ENCODE data around the gene HSF2BP.
"Not testable (repeated sequence)": the region's sequence is repeated elsewhere in the genome, so short reads cannot be mapped to it uniquely, and the experiment has no call there.

Gene HSF2BP

DNA sequence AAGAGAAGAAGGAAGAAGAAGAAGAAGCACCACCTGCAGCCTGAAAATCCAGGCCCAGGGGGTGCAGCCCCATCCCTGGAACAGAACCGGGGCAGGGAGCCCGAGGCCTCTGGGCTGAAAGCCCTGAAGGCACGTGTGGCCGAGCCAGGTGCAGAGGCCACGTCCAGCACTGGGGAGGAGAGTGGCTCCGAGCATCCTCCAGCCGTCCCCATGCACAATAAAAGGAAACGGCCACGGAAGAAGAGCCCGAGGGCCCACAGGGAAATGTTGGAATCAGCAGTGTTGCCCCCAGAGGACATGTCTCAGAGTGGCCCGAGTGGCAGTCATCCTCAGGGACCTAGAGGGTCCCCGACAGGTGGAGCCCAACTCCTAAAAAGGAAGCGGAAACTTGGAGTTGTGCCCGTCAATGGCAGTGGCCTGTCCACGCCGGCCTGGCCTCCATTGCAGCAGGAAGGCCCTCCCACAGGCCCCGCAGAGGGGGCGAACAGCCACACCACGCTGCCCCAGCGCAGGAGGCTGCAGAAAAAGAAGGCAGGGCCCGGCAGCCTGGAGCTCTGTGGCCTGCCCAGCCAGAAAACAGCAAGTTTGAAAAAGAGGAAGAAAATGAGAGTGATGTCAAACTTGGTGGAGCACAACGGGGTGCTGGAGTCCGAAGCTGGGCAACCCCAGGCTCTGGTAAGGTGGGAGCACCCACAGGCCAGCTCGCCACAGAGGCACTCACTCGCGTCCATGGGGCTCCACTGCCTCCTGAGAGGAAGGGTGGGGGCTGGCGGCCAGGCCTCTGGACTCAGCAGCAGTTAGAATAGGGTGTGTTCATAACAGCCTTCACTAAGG, 28.5 kb upstream of the HSF2BP start:
- FAIRE-seq: no peak

GRCh38 chr21:43686811-43687565, 27.7 kb upstream of the HSF2BP start:
- FAIRE-seq: no peak

DNA sequence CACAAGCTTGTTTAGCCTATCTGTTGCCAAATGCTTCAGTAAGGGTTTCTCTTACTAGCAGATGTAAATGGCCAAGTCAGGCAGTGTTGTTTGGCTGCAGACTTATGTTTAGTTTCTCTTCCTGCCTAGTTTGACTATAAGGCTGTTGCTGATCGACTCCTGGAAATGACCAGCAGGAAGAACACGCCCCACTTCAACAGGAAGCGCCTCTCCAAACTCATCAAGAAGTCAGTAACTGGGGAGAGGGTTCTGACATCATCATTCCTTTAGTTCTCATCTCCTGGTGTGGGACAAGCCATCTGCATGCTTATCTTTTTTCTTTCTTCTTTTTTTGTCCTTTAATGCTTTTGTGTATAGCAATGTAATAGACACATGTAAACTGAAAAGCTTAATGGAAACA, 25.1 kb upstream of the HSF2BP start:
- FAIRE-seq: no peak

GRCh38 chr21:43681650-43682049, 22.4 kb upstream of the HSF2BP start:
- FAIRE-seq: no peak

DNA sequence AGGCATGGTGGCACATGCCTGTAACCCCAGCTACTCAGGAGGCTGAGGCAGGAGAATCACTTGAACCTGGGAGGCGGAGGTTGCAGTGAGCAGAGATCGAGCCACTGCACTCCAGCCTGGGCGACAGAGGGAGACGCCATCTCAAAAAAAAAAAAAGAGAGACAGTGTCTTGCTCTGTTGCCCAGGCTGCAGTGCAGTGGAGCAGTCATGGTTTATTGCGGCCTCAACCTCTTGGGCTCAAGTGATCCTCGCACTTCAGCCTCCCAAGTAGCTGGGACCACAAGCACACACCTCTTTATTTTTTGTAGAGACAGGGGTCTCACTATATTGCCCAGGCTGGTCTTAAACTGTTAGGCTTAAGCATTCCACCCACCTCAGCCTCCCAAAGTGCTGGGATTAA, 21.1 kb upstream of the HSF2BP start:
- not testable (repeated sequence) for FAIRE-seq

- no peak for FAIRE-seq
Measured at GRCh38 chr21:43679951-43680350, 20.7 kb upstream of the HSF2BP start.

- no peak for FAIRE-seq
Measured at GRCh38 chr21:43676391-43676790, 17.1 kb upstream of the HSF2BP start.

GRCh38 chr21:43675871-43676270, 16.6 kb upstream of the HSF2BP start:
- FAIRE-seq: no peak

DNA sequence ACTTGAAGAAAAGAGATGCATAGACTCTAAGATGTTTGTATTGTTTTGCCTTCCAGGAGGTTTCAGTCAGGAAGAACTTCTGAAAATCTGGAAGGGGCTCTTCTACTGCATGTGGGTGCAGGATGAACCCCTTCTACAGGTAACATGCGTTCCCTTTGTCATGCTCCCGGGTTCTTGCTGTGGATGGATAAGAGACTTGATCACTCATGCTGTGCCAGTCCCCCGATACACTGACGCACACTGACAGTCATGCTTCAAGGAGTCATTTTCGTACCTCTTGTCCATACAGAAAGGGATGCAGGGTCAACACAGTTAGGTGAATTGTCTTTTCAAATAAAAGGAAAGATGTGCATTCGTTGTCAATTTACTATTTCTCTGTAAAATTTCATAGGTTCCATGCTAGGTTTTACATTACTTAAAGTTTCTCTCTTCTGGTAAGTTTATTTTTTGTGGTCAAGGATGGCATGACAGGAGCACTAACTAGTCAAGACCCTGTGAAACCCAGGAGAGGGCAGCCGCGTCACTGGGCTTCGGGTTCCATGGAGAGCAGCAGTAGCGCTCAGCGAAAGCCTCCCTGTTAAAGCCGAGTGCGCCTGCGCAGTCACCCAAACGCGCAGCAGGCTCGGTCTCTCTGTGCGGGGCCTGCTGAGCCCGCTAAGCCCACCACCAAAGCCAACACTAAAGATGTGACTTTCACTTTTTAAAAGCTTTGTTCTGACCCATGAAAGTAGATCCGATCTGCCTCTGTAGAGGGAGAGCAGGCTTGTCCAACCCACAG, 10.7 kb upstream of the HSF2BP start:
- FAIRE-seq: no peak

DNA sequence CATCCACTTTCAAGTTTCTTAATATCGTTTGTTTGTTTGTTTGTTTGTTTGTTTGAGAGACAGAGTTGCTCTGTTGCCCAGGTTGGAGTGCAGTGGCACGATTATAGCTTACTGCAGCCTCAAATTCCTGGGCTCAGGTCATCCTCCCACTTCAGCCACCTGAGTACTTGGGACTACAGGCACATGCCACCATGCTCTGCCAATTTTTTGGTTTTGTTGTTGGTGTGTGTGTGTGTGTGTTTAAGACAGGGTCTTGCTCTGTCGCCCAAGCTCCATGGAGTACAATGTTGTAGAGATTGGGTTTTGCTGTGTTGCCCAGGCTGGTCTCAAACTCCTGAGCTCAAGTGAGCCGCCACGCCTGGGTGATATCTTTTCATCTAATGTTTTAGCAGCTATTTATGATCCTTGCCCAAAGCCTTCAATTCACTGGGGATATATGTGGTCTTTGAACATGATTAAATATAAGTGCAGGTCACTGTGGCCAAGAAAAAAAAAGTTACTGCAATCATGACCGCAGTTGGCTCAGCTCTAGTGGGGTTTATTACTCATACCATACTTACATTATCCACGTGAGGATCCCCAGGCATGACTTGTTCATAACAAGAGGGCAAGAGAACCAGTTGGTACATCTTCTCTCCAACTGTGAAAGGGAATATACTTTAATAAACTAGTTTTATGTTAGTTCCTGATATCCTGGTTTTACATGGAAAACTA, 8.1 kb upstream of the HSF2BP start:
- FAIRE-seq: no peak

DNA sequence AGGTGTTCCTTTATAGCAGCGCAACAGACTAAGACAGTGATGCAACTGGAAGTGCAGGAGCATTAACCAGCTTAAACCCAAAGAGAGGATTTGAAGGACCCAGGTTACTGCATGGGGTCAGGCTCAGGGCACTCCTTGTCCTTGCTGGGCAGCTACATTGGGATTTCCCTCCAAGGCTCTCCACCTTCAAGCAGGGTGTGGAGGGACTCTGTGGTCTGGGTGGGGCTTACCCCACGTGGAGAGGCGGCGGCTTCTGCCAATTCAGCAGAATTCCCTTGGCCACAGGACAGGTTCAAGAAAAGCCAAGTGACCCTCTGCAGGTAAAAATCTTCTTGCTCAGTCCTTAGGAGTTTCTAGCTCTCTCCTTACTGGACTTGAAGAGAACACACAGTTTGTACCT, 6.6 kb upstream of the HSF2BP start:
- FAIRE-seq: no peak

- no peak for FAIRE-seq
Measured at GRCh38 chr21:43664358-43664757, 5.1 kb upstream of the HSF2BP start.

GRCh38 chr21:43663033-43663432, 3.7 kb upstream of the HSF2BP start:
- no peak for FAIRE-seq

- no peak for FAIRE-seq
Measured at GRCh38 chr21:43662286-43662685, 3.0 kb upstream of the HSF2BP start.

GRCh38 chr21:43658769-43659135, 536 bp downstream of the HSF2BP start:
- no peak for FAIRE-seq

DNA sequence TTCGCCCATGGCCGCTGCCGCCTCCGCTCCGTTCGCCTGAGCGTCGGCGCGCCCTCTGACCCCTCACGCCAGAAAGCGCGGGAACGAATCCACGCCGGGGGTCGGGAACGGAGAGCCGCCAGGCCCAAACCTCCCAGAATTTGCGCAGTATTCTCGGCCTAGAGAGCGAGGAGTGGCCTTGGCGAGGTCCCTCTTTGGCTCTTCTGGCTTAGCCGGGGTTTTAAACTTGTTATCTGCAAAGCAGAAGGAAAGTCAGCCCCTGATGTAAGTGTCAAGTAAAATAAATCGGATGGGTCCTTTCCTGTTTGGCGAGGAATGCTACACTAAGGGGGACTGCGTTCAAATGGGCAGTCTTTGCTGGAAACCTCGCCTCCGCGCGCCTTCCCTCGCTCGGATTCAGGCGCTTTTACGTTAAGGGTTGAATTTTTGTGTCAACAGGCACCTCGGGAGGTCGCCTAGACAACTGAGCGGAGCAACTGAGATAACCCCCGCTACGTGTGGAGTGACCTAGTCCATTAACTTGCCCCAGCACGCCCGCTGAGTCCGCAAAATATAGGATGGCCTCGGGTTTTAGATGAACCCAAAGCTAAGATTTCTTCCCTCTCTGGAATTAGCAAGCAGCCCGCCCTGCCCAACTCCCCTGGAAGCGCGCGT, 1.1 kb downstream of the HSF2BP start:
- no peak for FAIRE-seq

- no peak for FAIRE-seq
Measured at GRCh38 chr21:43657355-43658087, 1.8 kb downstream of the HSF2BP start.

DNA sequence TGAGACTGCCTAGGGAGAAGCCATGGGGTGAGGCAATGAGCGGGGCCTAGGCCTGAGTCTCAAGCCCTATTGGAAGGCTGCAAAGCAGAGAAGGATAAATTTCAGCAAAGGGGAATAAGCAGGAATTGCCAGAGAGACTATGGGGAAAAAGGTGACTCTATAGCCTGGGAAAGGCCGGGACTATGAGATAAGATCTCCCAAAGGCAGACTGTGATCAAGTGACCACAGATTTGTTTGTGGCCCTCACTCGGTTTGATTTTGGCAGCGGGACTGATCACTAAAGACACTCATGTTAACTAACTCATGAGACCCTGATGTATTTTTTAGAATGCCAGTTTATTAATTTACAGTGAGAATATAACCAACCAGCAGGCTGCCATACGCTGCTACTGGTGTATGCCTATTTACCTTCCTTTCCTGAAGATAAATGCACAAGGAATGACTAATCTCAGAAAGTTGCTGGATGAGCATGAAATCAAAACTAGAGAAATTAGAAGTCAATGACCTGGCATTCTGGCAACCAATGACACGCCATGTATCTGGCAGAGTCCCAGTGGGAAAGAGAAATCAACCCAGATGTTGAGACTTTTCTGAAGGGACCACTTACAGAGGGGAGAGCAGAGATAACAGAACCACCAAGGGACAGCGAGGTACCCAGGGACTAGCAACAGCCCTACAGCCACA, 4.3 kb downstream of the HSF2BP start:
- no peak for FAIRE-seq

- no peak for FAIRE-seq
Measured at GRCh38 chr21:43653626-43654025, 5.7 kb downstream of the HSF2BP start.

- no peak for FAIRE-seq
Measured at GRCh38 chr21:43652616-43653015, 6.7 kb downstream of the HSF2BP start.

- not testable (repeated sequence) for FAIRE-seq
Measured at GRCh38 chr21:43651926-43652325, 7.4 kb downstream of the HSF2BP start.

Measured in G401.6 (cell line).